MM.1S (cell line): ENCODE results near the gene GYG2.
"Not testable (repeated sequence)": the region's sequence is repeated elsewhere in the genome, so short reads cannot be mapped to it uniquely, and the experiment has no call there.

Source experiments
- DNase-seq: peaks from one replicate; pipeline ENCODE4 v3.0.0-alpha.2; 2015
- H2AFZ ChIP-seq: fragments of 300-600 bp; sonication (generic); 2 replicates; pipeline ENCODE4 v1.6.0; 2016; ENCODE audit warnings: antibody characterized with exemption, low read length
- H3F3A ChIP-seq: fragments of 300-600 bp; sonication (generic); 2 replicates; pipeline ENCODE4 v1.6.1; 2016; ENCODE audit warnings: mild to moderate bottlenecking, antibody characterized with exemption, low read length, moderate library complexity, mixed read lengths; ENCODE audit not compliant: insufficient read depth
- H3K27ac ChIP-seq: fragments of 300-600 bp; sonication (generic); 2 replicates; pipeline ENCODE4 v1.5.1; 2016; ENCODE audit warnings: mild to moderate bottlenecking, low read length
- H3K27me3 ChIP-seq: fragments of 300-600 bp; sonication (generic); replicated peaks from 2 replicates; pipeline ENCODE4 v1.6.0; 2016; ENCODE audit warnings: low read length; ENCODE audit not compliant: insufficient read depth
- H3K36me3 ChIP-seq: fragments of 300-600 bp; sonication (generic); replicated peaks from 2 replicates; pipeline ENCODE4 v1.6.1; 2016; ENCODE audit warnings: mild to moderate bottlenecking, low read length, mixed read lengths; ENCODE audit not compliant: insufficient read depth
- H3K4me1 ChIP-seq: fragments of 300-600 bp; sonication (generic); 2 replicates; pipeline ENCODE4 v1.6.1; 2016; ENCODE audit warnings: low read length, mixed read lengths
- H3K4me2 ChIP-seq: fragments of 300-600 bp; sonication (generic); 2 replicates; pipeline ENCODE4 v1.6.0; 2016; ENCODE audit warnings: low read depth, low read length
- H3K4me3 ChIP-seq: fragments of 300-600 bp; sonication (generic); 2 replicates; pipeline ENCODE4 v1.5.1; 2016; ENCODE audit warnings: low read length, mixed read lengths
- H3K79me2 ChIP-seq: fragments of 300-600 bp; sonication (generic); 2 replicates; pipeline ENCODE4 v1.6.1; 2016; ENCODE audit warnings: mixed run types, low read length, mixed read lengths
- H3K9ac ChIP-seq: fragments of 300-600 bp; sonication (generic); 2 replicates; pipeline ENCODE4 v1.6.1; 2016; ENCODE audit warnings: low read length, mixed read lengths
- H3K9me2 ChIP-seq: fragments of 300-600 bp; sonication (generic); replicated peaks from 2 replicates; pipeline ENCODE4 v1.6.1; 2016; ENCODE audit warnings: mild to moderate bottlenecking, low read length, mixed read lengths; ENCODE audit not compliant: insufficient read depth
- H3K9me3 ChIP-seq: fragments of 300-600 bp; sonication (generic); replicated peaks from 2 replicates; pipeline ENCODE4 v1.6.1; 2016; ENCODE audit warnings: mild to moderate bottlenecking, low read length, mixed read lengths; ENCODE audit not compliant: insufficient read depth
- H4K20me1 ChIP-seq: fragments of 300-600 bp; sonication (generic); 2 replicates; pipeline ENCODE4 v1.6.1; 2016; ENCODE audit warnings: mild to moderate bottlenecking, low read length, moderate library complexity, mixed read lengths; ENCODE audit not compliant: insufficient read depth
- CTCF ChIP-seq: fragments of 300-600 bp; sonication (generic); IDR thresholded peaks from 2 replicates; pipeline ENCODE4 v1.5.1; 2016; ENCODE audit warnings: antibody characterized with exemption, low read length, mixed read lengths
- EZH2 ChIP-seq: fragments of 300-600 bp; sonication (generic); optimal IDR thresholded peaks from 2 replicates; pipeline ENCODE3; 2017; ENCODE audit warnings: low read depth, mild to moderate bottlenecking, antibody characterized with exemption, low read length, mixed read lengths
- EZH2phosphoT487 ChIP-seq: fragments of 300-600 bp; sonication (generic); IDR thresholded peaks from 2 replicates; pipeline ENCODE4 v1.6.1; 2018; ENCODE audit warnings: antibody characterized with exemption, low read length

GYG2 gene

GRCh38 chrX:2921193-2921592 lies 92.5 kb downstream of the GYG2 start:
- Histone ChIP-seq H2AFZ (no peak overlapping the region), H3K4me1 (no peaks in the 10 kb centered on the region), H3K9ac (no peak overlapping the region), H3K27ac (no peak overlapping the region), H3K4me3 (no peak overlapping the region), H4K20me1 (no peaks in the 10 kb centered on the region), H3K79me2 (no peaks in the 10 kb centered on the region), H3F3A (no peaks in the 10 kb centered on the region), H3K9me2 (no peaks in the 10 kb centered on the region), H3K9me3 (no peaks in the 10 kb centered on the region), H3K27me3 (no peaks in the 10 kb centered on the region), H3K36me3 (no peaks in the 10 kb centered on the region), H3K4me2 (no peak overlapping the region)
- DNase-seq, result no peak
- no peak for TF ChIP-seq CTCF
- no peak for TF ChIP-seq EZH2
- TF ChIP-seq EZH2phosphoT487, result no peak

- H3K9ac ChIP-seq, result no peak overlapping the region
- H3K9me2 ChIP-seq, result no peaks in the 10 kb centered on the region
- H3F3A ChIP-seq, result no peaks in the 10 kb centered on the region
- no peaks in the 10 kb centered on the region for H3K36me3 ChIP-seq
- no peak overlapping the region for H3K4me3 ChIP-seq
- DNase-seq, result no peak
- no peaks in the 10 kb centered on the region for H4K20me1 ChIP-seq
- no peak overlapping the region for H3K27ac ChIP-seq
- H3K79me2 ChIP-seq, result no peaks in the 10 kb centered on the region
- H2AFZ ChIP-seq, result no peak overlapping the region
- H3K9me3 ChIP-seq, result no peaks in the 10 kb centered on the region
- H3K4me1 ChIP-seq, result no peaks in the 10 kb centered on the region
- no peak overlapping the region for H3K4me2 ChIP-seq
- no peak for TF ChIP-seq EZH2
- TF ChIP-seq CTCF, result no peak
- no peaks in the 10 kb centered on the region for H3K27me3 ChIP-seq
Observed at GRCh38 chrX:2921750-2922149, 93.0 kb downstream of the GYG2 start.

- Histone ChIP-seq H4K20me1 (no peaks in the 10 kb centered on the region), H3K79me2 (no peaks in the 10 kb centered on the region), H3K4me3 (no peak overlapping the region), H3K4me2 (no peak overlapping the region), H3F3A (no peaks in the 10 kb centered on the region), H3K27ac (no peak overlapping the region), H3K9me2 (no peaks in the 10 kb centered on the region), H3K9me3 (no peaks in the 10 kb centered on the region), H3K9ac (no peak overlapping the region), H2AFZ (no peak overlapping the region), H3K4me1 (no peaks in the 10 kb centered on the region), H3K27me3 (no peaks in the 10 kb centered on the region), H3K36me3 (no peaks in the 10 kb centered on the region)
- no peak for TF ChIP-seq EZH2
- no peak for TF ChIP-seq CTCF
- no peak for TF ChIP-seq EZH2phosphoT487
- DNase-seq, result no peak
Observed at GRCh38 chrX:2924151-2924550, 95.4 kb downstream of the GYG2 start.

GRCh38 chrX:2926255-2926654 lies 97.5 kb downstream of the GYG2 start:
- H2AFZ ChIP-seq, H3K9me2 ChIP-seq, H3K27ac ChIP-seq, H4K20me1 ChIP-seq, DNase-seq, H3K79me2 ChIP-seq, H3K4me3 ChIP-seq, H3K36me3 ChIP-seq, H3K27me3 ChIP-seq, H3K9ac ChIP-seq, H3K4me1 ChIP-seq, H3K9me3 ChIP-seq, H3F3A ChIP-seq, H3K4me2 ChIP-seq: not testable (repeated sequence)
